Small intestine (tissue), 7 donors: ENCODE results near the gene SLITRK2. TPM values are rescaled to one million over a fixed set of nuclear protein-coding genes. Genes with fewer than 3 reads are reported as not detected.

Source experiments
- DNase-seq, 2 donors: peaks; one replicate each; pipeline versions ENCODE4 v3.0.0 to v3.0.0-alpha.2; 2013
- FAIRE-seq: peaks from 2 replicates; lab custom pipeline; 2012; peaks lifted over from hg19 to GRCh38; lab: Jason Lieb, UNC
- H3K27ac ChIP-seq, 3 donors: one replicate each; pipeline ENCODE4 v1.5.1; 2013; ENCODE audit warnings: low read length in 2 of 3, mild to moderate bottlenecking in 2 of 3, control low read depth in 1 of 3, inconsistent platforms in 1 of 3, low read depth in 1 of 3, moderate library complexity in 1 of 3
- H3K27me3 ChIP-seq, 3 donors: one replicate each; pipeline ENCODE4 v1.6.1; 2013; ENCODE audit warnings: low read length in 3 of 3, inconsistent platforms in 1 of 3; ENCODE audit not compliant: control insufficient read depth in 3 of 3, insufficient read depth in 3 of 3
- H3K36me3 ChIP-seq, 3 donors: one replicate each; pipeline ENCODE4 v1.6.1; 2013; ENCODE audit warnings: low read length in 3 of 3, inconsistent platforms in 1 of 3, low read depth in 1 of 3, mild to moderate bottlenecking in 1 of 3, moderate library complexity in 1 of 3; ENCODE audit not compliant: control insufficient read depth in 3 of 3, insufficient read depth in 2 of 3
- H3K4me1 ChIP-seq, 3 donors: one replicate each; pipeline ENCODE4 v1.6.1; 2013; ENCODE audit warnings: low read length in 2 of 3, inconsistent platforms in 1 of 3, low read depth in 1 of 3, mild to moderate bottlenecking in 1 of 3, moderate library complexity in 1 of 3; ENCODE audit not compliant: control insufficient read depth in 3 of 3, insufficient read depth in 2 of 3
- H3K4me3 ChIP-seq, 3 donors: one replicate each; pipeline ENCODE4 v1.5.1; 2013; ENCODE audit warnings: low read length in 3 of 3, control low read depth in 1 of 3, inconsistent platforms in 1 of 3, low read depth in 1 of 3, mild to moderate bottlenecking in 1 of 3, moderate library complexity in 1 of 3
- H3K9me3 ChIP-seq, 2 donors: one replicate each; pipeline ENCODE4 v1.6.1; 2013; ENCODE audit warnings: low read depth in 1 of 2, low read length in 1 of 2; ENCODE audit not compliant: control insufficient read depth in 2 of 2, insufficient read depth in 1 of 2
- WGBS, 3 donors: extraction: QIAGEN DNeasy Blood & Tissue Kit; methylation state at CpG; one replicate each; pipeline ENCODE4 v1.1.7; 2013; 5-methylcytosine and 5-hydroxymethylcytosine counted together
- polyA plus RNA-seq, 4 donors: library from polyadenylated mRNA; stranded (reverse) in 3 of 4; unstranded in 1 of 4; fragments of 200-250 nt in 3 of 4; fragments of 120-200 nt in 1 of 4; gene quantifications; one replicate each; pipeline versions ENCODE4 v1.2.1 to v1.2.3, GENCODE V29; 2013
- donor health status: healthy with polysubstance abuse.
- donor health status: control.
- donor health status: control.
- donor health status: Bipolar disorder and iron deficiency.
- donor health status: healthy.

The SLITRK2 gene
- polyA plus RNA-seq, 4 donors, result 0.19 to 3.2 TPM; not detected in 2

DNA sequence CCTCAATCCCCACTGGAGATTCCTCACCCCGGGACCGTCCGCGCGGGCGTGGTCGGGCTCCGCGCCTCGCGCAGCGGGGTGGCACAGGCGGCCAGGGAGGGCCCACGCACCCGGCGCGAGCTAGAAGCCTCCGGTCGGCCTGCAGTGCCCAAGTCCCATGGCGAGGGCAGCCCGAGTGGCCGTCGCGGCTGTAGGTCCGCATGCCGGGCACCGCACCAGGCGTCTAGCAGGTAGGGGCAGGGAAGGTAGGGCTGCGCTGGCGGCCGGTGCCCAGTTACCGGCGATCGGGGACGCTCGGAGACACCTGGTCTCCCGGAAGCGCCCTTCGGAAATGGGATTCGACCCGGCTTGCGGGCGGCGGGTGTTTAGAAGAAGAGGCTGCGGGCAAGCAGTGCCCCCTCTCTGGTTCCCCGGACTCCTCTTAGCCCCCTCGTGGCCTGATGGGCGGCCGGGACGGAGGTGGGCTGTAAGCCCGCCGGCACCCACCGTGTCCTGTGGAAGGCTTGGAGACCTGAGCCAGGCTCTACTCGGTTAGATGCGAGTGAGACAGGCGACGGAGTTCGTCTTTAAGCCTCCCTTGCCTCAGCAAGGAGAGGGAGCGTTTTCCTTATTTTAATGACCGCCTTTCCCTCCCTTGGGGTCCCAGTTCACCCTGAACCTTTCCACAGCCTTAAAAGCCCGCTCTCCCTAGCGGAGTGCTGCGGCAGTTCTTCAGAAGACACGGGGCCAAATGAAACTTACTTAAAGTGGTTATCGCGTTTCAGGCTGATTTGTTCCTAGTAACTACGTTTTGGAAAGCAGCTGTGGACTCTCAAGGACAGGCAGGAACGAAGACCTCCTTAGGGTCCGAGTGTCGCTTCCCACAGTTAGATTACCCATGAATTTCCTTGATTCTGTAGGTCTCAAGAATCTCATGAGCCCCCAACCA, 821 bp downstream of the SLITRK2 start:
- H3K27ac ChIP-seq, result no peak overlapping the region
- peak in 1 of 2 donors; percentile 35 for DNase-seq
- no peaks in the 10 kb centered on the region for H3K36me3 ChIP-seq
- 3 to 42% (median 11%) methylated on average over 44 to 70 of the region's 70 CpGs for WGBS, 3 donors
- H3K4me1 ChIP-seq, result no peaks in the 10 kb centered on the region
- FAIRE-seq, result no peak
- H3K4me3 ChIP-seq, result peak overlapping the region in 1 of 3 donors; percentile 21
- H3K9me3 ChIP-seq, result no peaks in the 10 kb centered on the region
- H3K27me3 ChIP-seq, result peaks cover 0 to 64% (median 10%) of the 10 kb centered on the region in 3 donors

DNA sequence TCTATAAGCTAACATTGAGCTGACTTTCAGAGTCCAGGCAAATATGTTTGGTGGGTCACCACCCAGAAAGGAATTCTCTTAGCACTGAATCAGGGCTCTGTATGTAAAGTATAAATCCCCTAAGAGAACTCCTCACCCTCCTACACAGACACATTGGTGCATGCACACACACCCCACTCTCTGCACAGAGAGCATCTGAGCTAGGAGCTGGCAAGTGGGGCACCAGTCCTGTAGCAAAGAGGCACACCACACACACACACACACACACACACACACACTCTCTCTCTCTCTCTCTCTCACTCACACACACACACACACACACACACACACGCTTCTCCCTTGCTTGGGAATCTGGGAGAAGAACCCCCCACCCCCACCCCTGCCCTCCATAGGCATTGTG, 3.2 kb downstream of the SLITRK2 start:
- Histone ChIP-seq H3K27ac (no peak overlapping the region), H3K9me3 (no peaks in the 10 kb centered on the region), H3K36me3 (no peaks in the 10 kb centered on the region), H3K27me3 (peaks cover 0 to 61% (median 10%) of the 10 kb centered on the region in 3 donors), H3K4me1 (no peaks in the 10 kb centered on the region), H3K4me3 (no peak overlapping the region)
- FAIRE-seq (no peak), DNase-seq (no peak)
- 30 to 80% methylated on average over 1 of the region's 1 CpG; no CpG with 5 or more reads in 1 of the 3 donors for WGBS, 3 donors

DNA sequence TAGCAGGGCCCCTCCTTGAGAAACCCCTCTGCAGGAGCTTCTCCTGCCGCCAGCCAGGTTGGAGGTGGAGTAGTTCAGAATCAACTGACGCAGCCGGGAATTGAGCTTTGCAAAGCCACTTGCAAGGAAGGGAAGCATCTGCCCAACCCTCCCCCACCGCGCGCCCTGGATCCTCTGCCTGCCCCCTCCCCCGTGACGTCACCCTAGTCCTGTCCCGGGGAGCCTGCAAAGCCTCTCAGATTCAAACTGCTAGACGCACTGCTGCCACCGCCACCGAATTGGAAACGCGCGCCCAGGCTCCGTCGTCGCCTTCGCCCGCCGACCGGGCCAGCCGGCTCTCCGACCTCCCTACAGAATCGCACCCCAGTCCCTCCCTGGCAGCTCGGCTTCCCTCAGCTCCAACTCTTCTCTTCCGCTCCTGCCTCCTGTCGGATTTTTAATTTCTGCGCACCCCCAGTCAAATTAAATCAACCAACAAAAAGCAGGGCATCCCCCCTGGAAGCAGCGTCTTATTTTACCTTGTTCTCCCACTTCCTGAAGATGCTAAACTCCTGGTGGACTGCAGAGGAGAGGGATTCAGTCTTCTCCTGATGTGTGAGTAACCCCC, 3.8 kb downstream of the SLITRK2 start:
- peak in 1 of 2 donors; percentile 23 for DNase-seq
- H3K27me3 ChIP-seq, result peaks cover 0 to 60% (median 10%) of the 10 kb centered on the region in 3 donors
- 4 to 27% (median 7%) methylated on average over 13 to 30 of the region's 30 CpGs for WGBS, 3 donors

DNA sequence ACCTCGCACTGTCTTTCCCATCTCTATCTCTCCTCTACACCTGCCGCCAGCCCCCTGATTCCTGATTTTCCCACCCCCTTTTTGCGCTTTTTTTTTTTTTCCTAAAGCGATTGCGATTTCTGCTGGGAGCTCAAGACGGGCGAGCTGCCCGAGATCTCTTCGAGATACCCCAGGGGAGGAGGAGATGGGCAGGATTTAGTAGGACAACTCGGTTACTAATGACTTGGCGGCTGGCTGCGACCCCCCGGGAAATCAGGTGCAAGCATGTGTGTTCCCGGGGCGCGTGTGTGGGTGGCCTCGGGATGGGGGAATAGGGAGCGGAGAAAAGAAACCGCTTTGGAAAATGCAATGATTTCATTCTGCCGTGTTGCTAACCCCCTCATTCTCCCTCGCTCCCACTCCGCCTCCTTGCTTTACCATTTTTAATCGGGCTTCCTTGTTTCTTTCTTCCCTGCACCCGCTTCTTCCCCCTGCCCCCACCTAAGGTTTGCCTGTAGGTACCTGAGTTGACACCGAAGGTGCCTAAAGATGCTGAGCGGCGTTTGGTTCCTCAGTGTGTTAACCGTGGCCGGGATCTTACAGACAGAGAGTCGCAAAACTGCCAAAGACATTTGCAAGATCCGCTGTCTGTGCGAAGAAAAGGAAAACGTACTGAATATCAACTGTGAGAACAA, 4.4 kb downstream of the SLITRK2 start:
- H3K36me3 ChIP-seq, result no peaks in the 10 kb centered on the region
- H3K9me3 ChIP-seq, result no peaks in the 10 kb centered on the region
- H3K27me3 ChIP-seq, result peaks cover 0 to 54% (median 10%) of the 10 kb centered on the region in 3 donors
- FAIRE-seq (no peak), DNase-seq (no peak)
- no peak overlapping the region for H3K27ac ChIP-seq
- H3K4me3 ChIP-seq, result no peak overlapping the region
- WGBS, 3 donors, result 18 to 61% (median 58%) methylated on average over 33 of the region's 33 CpGs
- no peaks in the 10 kb centered on the region for H3K4me1 ChIP-seq

More for the DNA sequence above, 3.8 kb downstream of the SLITRK2 start:
- Histone ChIP-seq H3K4me1 (no peaks in the 10 kb centered on the region), H3K27ac (no peak overlapping the region), H3K36me3 (no peaks in the 10 kb centered on the region), H3K4me3 (no peak overlapping the region), H3K9me3 (no peaks in the 10 kb centered on the region)
- no peak for FAIRE-seq

DNA sequence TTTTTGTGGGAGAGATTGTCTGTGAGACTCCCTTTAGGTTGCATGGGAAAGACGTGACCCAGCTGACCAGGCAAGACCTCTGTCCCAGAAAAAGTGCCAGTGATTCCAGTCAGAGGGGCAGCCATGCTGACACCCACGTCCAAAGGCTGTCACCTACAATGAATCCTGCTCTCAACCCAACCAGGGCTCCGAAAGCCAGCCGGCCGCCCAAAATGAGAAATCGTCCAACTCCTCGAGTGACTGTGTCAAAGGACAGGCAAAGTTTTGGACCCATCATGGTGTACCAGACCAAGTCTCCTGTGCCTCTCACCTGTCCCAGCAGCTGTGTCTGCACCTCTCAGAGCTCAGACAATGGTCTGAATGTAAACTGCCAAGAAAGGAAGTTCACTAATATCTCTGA, 5.5 kb downstream of the SLITRK2 start:
- Histone ChIP-seq H3K9me3 (no peaks in the 10 kb centered on the region), H3K27ac (no peak overlapping the region), H3K36me3 (no peaks in the 10 kb centered on the region), H3K27me3 (peaks cover 0 to 46% (median 4%) of the 10 kb centered on the region in 3 donors), H3K4me1 (no peaks in the 10 kb centered on the region), H3K4me3 (no peak overlapping the region)
- no peak for FAIRE-seq
- 85 to 92% (median 90%) methylated on average over 7 of the region's 7 CpGs for WGBS, 3 donors
- DNase-seq, result no peak

DNA sequence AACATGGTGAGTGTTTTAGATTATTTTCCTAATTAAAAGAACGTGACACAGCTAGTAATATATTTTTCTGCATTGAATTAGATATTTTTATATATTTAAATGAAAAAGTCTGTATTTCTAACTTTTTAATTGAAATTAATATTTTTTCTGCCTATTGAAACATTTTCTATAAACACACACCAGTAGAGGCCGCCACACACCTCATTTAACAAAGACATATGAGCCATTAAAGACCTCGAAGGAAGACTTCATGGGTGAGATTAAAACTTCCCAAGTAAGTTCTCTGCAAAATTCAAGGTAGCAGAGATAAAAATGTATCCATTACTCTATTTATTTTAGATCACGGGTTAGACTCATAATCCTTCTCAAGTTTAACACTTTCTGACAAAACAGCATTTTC, 8.3 kb downstream of the SLITRK2 start:
- FAIRE-seq, result no peak
- peaks cover 0 to 20% (median 0%) of the 10 kb centered on the region in 3 donors for H3K27me3 ChIP-seq
- no peaks in the 10 kb centered on the region for H3K4me1 ChIP-seq
- peak; percentile 11 to 35 for DNase-seq
- no peak overlapping the region for H3K27ac ChIP-seq
- H3K9me3 ChIP-seq, result no peaks in the 10 kb centered on the region
- WGBS, 3 donors, result 2 to 13% (median 4%) methylated on average over 4 of the region's 4 CpGs
- H3K4me3 ChIP-seq, result no peak overlapping the region
- H3K36me3 ChIP-seq, result no peaks in the 10 kb centered on the region

DNA sequence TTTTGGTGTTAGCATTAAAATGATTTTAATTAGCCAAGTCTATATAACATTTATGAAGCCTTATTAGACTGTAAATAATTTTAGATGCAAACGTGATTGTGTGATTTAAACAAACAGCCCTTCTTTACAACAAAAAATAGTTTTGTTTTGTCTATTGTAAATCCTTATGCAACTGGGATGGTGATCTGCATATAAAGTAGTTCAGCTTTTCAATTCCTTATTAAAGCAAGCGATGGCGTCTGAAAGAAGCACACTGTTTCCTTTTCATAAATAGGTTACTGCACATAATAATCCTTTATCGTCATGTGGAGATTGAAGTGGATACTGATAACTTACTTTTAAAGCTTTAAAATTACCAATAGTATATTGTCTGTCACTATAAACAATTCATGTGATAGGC, 8.8 kb downstream of the SLITRK2 start:
- Histone ChIP-seq H3K27ac (no peak overlapping the region), H3K4me1 (no peaks in the 10 kb centered on the region), H3K27me3 (peaks cover 0 to 14% (median 0%) of the 10 kb centered on the region in 3 donors), H3K4me3 (no peak overlapping the region), H3K36me3 (no peaks in the 10 kb centered on the region), H3K9me3 (no peaks in the 10 kb centered on the region)
- DNase-seq, result no peak
- no peak for FAIRE-seq
- WGBS, 3 donors, result 57 to 76% (median 67%) methylated on average over 4 of the region's 4 CpGs

DNA sequence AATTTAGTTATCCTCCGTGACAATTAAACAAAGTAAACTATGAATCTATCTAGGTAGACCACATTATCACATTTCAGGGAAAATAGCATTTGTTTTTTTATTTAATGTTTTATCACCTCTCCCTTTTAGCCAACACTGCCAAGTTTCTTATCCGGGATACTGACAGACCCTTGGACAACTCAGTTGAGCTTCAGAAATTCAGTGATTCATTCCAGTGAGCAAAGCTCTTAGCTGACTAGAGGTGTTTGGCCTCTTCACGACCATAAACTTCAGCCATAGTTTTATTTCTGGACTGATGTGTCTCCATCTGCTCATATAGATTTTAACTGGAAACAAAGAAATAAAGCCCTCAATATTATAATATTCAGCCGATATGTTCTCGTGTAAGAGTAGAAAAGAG, 15.2 kb downstream of the SLITRK2 start:
- no peak overlapping the region for H3K27ac ChIP-seq
- no peaks in the 10 kb centered on the region for H3K36me3 ChIP-seq
- no peaks in the 10 kb centered on the region for H3K9me3 ChIP-seq
- DNase-seq (no peak), FAIRE-seq (no peak)
- H3K27me3 ChIP-seq, result no peaks in the 10 kb centered on the region
- H3K4me1 ChIP-seq, result no peaks in the 10 kb centered on the region
- H3K4me3 ChIP-seq, result no peak overlapping the region
- WGBS, 3 donors, result 65 to 74% (median 72%) methylated on average over 5 of the region's 5 CpGs
